PFSK-1 (cell line): Measurements from ENCODE around the gene ZDHHC14.

Experiments used
- FOXP2 ChIP-seq: optimal IDR thresholded peaks from 2 replicates; pipeline ENCODE3; 2011; ENCODE audit warnings: borderline replicate concordance, control low read depth, inconsistent platforms; ENCODE audit not compliant: insufficient read depth; ENCODE audit errors: extremely low read length, extremely low read depth
- POLR2AphosphoS5 ChIP-seq: IDR thresholded peaks from 2 replicates; pipeline ENCODE4 v1.6.1; 2012; ENCODE audit warnings: low read depth, mild to moderate bottlenecking, control low read depth, low read length, moderate library complexity
- SIN3A ChIP-seq: IDR thresholded peaks from 2 replicates; pipeline ENCODE4 v1.6.1; 2012; ENCODE audit warnings: mild to moderate bottlenecking, low read length, moderate library complexity, borderline replicate concordance; ENCODE audit not compliant: insufficient read depth
- TAF1 ChIP-seq: IDR thresholded peaks from 2 replicates; pipeline ENCODE4 v1.6.1; 2012; ENCODE audit warnings: low read length, control low read depth, borderline replicate concordance; ENCODE audit not compliant: insufficient read depth
- TF ChIP-seq, protein P1 (sequence below), 2 experiments: IDR thresholded peaks; 2 replicates each; pipeline versions ENCODE4 v1.6.1 to v1.8.0; 2011 to 2012; ENCODE audit warnings: low read depth in 2 of 2, low read length in 2 of 2, control low read depth in 1 of 2, inconsistent platforms in 1 of 2, mild to moderate bottlenecking in 1 of 2, moderate library complexity in 1 of 2; ENCODE audit not compliant: insufficient read depth in 1 of 2

ZDHHC14 gene

DNA sequence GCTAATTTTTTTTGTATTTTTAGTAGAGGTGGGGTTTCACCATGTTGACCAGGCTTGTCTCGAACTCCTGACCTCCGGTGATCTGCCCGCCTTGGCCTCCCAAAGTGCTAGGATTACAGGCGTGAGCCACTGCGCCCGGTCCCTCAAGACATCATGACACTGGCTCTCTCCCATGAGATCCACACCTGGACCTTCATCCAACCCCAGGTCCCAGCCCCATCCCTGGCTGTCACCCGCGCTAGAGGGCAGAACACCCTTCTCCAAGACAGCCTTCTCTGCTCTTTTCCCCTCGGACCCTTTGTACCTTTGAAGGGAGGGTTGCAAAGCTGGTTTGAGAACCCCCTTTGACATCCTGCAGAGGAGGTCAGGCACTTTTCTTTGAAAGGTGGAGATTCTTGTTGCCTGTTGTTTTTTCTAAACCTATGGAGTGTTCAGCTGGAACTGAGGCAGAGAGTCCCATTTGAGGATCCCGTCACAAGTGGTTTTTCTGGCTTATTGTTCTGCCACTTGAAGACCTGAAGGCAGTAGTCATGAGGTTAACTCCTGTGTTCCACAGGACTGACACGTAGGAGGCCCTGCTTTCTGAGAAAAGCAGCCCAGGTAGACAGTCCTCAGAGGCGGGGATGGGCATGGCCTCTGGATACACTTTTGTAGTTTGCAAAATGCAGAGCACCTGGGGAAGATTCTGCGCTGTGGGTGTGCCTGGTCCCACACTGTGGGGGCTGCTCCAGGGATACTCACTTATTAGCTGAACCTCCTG is 270.9 kb downstream of the ZDHHC14 start:
- TF ChIP-seq TAF1 (no peak), FOXP2 (no peak), POLR2AphosphoS5 (no peak), SIN3A (no peak)
- TF ChIP-seq, protein P1, sequence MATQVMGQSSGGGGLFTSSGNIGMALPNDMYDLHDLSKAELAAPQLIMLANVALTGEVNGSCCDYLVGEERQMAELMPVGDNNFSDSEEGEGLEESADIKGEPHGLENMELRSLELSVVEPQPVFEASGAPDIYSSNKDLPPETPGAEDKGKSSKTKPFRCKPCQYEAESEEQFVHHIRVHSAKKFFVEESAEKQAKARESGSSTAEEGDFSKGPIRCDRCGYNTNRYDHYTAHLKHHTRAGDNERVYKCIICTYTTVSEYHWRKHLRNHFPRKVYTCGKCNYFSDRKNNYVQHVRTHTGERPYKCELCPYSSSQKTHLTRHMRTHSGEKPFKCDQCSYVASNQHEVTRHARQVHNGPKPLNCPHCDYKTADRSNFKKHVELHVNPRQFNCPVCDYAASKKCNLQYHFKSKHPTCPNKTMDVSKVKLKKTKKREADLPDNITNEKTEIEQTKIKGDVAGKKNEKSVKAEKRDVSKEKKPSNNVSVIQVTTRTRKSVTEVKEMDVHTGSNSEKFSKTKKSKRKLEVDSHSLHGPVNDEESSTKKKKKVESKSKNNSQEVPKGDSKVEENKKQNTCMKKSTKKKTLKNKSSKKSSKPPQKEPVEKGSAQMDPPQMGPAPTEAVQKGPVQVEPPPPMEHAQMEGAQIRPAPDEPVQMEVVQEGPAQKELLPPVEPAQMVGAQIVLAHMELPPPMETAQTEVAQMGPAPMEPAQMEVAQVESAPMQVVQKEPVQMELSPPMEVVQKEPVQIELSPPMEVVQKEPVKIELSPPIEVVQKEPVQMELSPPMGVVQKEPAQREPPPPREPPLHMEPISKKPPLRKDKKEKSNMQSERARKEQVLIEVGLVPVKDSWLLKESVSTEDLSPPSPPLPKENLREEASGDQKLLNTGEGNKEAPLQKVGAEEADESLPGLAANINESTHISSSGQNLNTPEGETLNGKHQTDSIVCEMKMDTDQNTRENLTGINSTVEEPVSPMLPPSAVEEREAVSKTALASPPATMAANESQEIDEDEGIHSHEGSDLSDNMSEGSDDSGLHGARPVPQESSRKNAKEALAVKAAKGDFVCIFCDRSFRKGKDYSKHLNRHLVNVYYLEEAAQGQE (IDR thresholded peaks at IDR 0.05; ENCODE audit: insufficient read depth in 1 of 2, low read depth in 2 of 2, low read length in 2 of 2): no peak

DNA sequence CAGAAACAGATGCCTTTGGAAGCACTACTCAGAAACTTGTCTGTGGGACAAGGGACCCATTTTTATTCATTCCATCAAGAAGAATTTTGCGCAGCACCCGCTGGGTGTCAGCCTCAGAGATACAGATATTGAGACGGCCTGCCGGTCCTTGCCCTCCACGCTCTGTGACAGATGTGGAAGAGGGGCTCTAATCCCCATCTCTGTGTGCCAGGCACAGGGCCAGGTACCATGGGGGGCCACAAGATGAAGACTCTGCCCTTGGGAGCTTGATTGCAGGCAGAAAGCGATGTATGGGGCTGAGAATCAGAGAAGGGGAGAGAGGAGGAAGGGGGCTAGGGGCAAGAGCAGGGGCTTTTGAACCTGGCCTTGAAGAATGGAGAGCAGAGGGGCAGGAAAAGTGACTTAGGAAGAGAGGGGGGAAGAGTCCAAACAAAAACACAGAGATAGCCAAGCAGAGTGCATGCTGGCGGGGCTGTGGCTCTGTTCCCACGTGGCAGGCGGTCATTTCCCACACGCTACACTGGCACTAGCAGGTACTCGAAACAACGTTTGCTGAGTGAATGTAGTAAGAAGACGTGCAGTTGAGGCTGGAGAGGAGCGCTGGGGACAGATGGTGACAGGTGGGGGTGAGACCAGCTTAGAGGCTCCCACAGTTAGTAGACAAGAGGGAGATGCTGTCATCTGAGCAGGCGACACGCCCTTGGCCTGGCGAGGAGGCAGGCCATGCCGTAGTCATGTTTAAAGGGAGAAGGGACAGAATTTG is 271.8 kb downstream of the ZDHHC14 start:
- no peak for TF ChIP-seq FOXP2
- TF ChIP-seq TAF1: no peak
- TF ChIP-seq, protein P1 (IDR thresholded peaks at IDR 0.05; ENCODE audit: insufficient read depth in 1 of 2, low read depth in 2 of 2, low read length in 2 of 2): no peak
- no peak for TF ChIP-seq POLR2AphosphoS5
- no peak for TF ChIP-seq SIN3A

DNA sequence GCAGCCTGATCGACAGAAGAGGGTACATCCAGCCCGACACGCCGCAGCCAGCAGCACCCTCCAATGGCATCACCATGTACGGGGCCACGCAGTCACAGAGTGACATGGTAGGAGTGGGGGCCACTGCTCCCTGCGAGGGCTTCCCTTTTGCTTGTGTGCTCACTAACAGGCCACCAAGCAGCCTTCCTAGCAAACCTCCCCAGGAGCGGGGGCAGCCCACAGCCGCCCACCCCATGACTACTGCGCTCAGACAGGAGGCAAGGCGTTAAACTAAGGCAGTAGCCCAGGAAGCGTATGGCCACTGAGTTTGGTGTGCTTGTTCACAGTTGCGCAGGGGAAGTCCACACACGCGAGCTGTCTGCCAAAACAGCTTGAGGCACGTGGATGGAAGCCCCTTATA is 272.5 kb downstream of the ZDHHC14 start:
- TF ChIP-seq FOXP2: no peak
- TF ChIP-seq TAF1: no peak
- TF ChIP-seq, protein P1 (IDR thresholded peaks at IDR 0.05; ENCODE audit: insufficient read depth in 1 of 2, low read depth in 2 of 2, low read length in 2 of 2): no peak
- TF ChIP-seq SIN3A: no peak
- TF ChIP-seq POLR2AphosphoS5: no peak

DNA sequence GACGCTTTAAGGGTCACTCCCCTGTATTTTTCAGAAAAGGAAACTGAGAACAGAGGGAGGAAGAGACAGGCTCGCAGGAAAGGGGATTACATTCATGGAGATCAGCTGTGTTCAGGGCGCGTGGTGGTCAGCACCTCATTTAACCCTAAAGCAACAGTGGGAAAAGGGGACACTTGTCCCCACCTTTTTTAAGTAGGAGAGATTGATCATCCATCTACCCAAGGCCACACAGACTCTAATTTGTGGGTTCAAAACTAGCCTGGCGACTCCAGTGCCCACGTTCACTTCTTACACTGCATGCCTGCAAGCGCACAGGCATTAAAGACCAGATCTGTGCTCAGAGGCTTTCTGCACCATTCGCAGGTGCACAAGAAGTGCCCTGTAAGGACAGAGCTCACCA is 274.1 kb downstream of the ZDHHC14 start:
- TF ChIP-seq, protein P1 (IDR thresholded peaks at IDR 0.05; ENCODE audit: insufficient read depth in 1 of 2, low read depth in 2 of 2, low read length in 2 of 2): no peak
- no peak for TF ChIP-seq SIN3A
- no peak for TF ChIP-seq FOXP2
- no peak for TF ChIP-seq TAF1
- TF ChIP-seq POLR2AphosphoS5: no peak

DNA sequence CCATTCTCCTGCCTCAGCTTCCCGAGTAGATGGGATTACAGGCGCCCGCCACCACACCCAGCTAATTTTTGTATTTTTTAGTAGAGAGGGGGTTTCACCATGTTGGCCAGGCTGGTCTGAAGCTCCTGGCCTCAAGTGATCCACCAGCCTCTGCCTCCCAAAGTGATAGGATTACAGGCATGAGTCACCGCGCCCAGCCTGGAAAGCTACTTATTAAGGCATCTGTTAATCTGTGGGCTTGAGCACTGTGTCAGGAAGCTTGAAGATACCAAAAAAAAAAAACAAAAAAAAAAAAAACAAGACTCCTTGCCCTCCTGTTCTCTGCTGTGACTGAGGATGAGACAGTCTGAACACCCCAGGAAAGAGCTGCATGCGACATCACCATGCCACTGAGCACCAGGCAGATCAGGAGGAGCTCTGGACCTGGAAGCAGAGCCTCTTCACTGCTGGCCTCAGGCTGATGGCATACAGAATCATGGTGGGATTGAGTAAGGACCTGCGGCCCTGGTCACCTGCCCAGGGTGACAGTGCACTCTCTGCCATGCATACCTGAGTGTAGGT is 275.5 kb downstream of the ZDHHC14 start:
- TF ChIP-seq TAF1 (no peak), FOXP2 (no peak), SIN3A (no peak), POLR2AphosphoS5 (no peak)
- TF ChIP-seq, protein P1 (IDR thresholded peaks at IDR 0.05; ENCODE audit: insufficient read depth in 1 of 2, low read depth in 2 of 2, low read length in 2 of 2): no peak
